Testis (tissue), 3 donors: Measurements from ENCODE around the gene CDKN2AIP. TPM values are rescaled to one million over a fixed set of nuclear protein-coding genes. Genes with fewer than 3 reads are reported as not detected.

Experiments used
- DNase-seq: peaks from one replicate; pipeline ENCODE4 v3.0.0-alpha.2; 2019
- H3K27ac ChIP-seq, 2 donors: fragments of 200-600 bp; sonication (generic); one replicate each; pipeline ENCODE4 v1.5.1; 2019
- H3K27me3 ChIP-seq: fragments of 200-600 bp; sonication (generic); one replicate; pipeline ENCODE4 v1.5.1; 2019
- H3K36me3 ChIP-seq: fragments of 200-600 bp; sonication (generic); one replicate; pipeline ENCODE4 v1.5.1; 2017; ENCODE audit warnings: low read depth; ENCODE audit errors: missing control alignments
- H3K4me1 ChIP-seq: fragments of 200-600 bp; sonication (generic); one replicate; pipeline ENCODE4 v1.5.1; 2019
- H3K4me3 ChIP-seq, 2 donors: fragments of 200-600 bp; sonication (generic); one replicate each; pipeline ENCODE4 v1.5.1; 2017 to 2019
- H3K9me3 ChIP-seq: fragments of 200-600 bp; sonication (generic); one replicate; pipeline ENCODE4 v1.5.1; 2017
- POLR2A ChIP-seq: fragments of 450-650 bp; IDR thresholded peaks from one replicate; pipeline ENCODE4 v1.6.1; 2017; ENCODE audit warnings: antibody characterized with exemption, mild to moderate bottlenecking, moderate library complexity
- WGBS, 2 donors: methylation state at CpG; one replicate each; pipeline ENCODE4 v1.1.5; 2018; 5-methylcytosine and 5-hydroxymethylcytosine counted together
- intact Hi-C: fragments of 100-400 bp; cut with DNase I; formaldehyde crosslinking; loops from one replicate; pipeline ENCODE4 v1.15.1; 2023; ENCODE audit warnings: low total_unique reads
- polyA plus RNA-seq: library from polyadenylated mRNA; stranded (reverse); fragments of 350-450 nt; fragmentation: Illumina TruSeq; extraction: RNeasy Lipid Tissue Mini Kit (QIAGEN cat#74804); gene quantifications from one replicate; pipeline ENCODE4 v1.2.3, GENCODE V29; 2014; ENCODE audit warnings: low read depth, low replicate concordance; ENCODE audit not compliant: insufficient read depth
- total RNA-seq, 2 donors: library from RNA; depleted of rRNA; stranded (reverse); fragments of >200 nt; gene quantifications; one replicate each; pipeline ENCODE4 v1.2.3, GENCODE V29; 2016
- TF ChIP-seq, protein P1 (sequence below), 3 experiments: fragments of 450-650 bp in 2 of 3; fragments of 200-600 bp in 1 of 3; sonication (generic) in 1 of 3; IDR thresholded peaks; one replicate each; pipeline ENCODE4 v1.5.1; 2016 to 2019; ENCODE audit warnings: antibody characterized with exemption in 3 of 3, mild to moderate bottlenecking in 2 of 3, moderate library complexity in 1 of 3

CDKN2AIP gene
- total and polyA plus RNA-seq, 3 donors from 2014 or later, result 32.7 to 38.7 (median 37.4) TPM

DNA sequence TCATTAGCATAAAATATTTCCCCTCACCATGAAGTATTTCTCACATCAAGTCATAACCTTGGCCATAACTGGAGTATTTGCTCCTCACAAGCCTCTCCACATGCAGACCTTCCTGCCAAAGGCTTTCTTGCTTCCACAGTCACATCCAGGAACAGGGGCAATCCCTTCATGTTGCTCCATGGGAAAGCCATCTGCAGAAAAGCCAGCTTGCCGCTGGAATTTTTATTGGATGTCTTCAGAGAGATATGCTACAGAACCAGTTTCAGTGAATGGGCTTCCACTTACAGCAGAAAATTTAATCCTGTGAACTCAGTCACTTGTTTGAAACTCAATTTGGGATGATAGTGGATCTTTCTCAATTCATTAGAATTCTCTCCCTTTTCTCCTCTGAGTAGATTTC is 3.2 kb upstream of the CDKN2AIP start:
- TF ChIP-seq POLR2A, result no peak
- TF ChIP-seq, protein P1, sequence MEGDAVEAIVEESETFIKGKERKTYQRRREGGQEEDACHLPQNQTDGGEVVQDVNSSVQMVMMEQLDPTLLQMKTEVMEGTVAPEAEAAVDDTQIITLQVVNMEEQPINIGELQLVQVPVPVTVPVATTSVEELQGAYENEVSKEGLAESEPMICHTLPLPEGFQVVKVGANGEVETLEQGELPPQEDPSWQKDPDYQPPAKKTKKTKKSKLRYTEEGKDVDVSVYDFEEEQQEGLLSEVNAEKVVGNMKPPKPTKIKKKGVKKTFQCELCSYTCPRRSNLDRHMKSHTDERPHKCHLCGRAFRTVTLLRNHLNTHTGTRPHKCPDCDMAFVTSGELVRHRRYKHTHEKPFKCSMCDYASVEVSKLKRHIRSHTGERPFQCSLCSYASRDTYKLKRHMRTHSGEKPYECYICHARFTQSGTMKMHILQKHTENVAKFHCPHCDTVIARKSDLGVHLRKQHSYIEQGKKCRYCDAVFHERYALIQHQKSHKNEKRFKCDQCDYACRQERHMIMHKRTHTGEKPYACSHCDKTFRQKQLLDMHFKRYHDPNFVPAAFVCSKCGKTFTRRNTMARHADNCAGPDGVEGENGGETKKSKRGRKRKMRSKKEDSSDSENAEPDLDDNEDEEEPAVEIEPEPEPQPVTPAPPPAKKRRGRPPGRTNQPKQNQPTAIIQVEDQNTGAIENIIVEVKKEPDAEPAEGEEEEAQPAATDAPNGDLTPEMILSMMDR (IDR thresholded peaks at IDR 0.05), result no peak
- Histone ChIP-seq H3K27ac (no peak overlapping the region), H3K4me3 (no peak overlapping the region), H3K4me1 (peaks cover 12% of the 10 kb centered on the region), H3K9me3 (no peaks in the 10 kb centered on the region), H3K27me3 (no peaks in the 10 kb centered on the region), H3K36me3 (no peaks in the 10 kb centered on the region)
- intact Hi-C loops, result no loop called here
- WGBS, 2 donors, result 27 to 53% methylated on average over 1 of the region's 1 CpG
- no peak for DNase-seq

DNA sequence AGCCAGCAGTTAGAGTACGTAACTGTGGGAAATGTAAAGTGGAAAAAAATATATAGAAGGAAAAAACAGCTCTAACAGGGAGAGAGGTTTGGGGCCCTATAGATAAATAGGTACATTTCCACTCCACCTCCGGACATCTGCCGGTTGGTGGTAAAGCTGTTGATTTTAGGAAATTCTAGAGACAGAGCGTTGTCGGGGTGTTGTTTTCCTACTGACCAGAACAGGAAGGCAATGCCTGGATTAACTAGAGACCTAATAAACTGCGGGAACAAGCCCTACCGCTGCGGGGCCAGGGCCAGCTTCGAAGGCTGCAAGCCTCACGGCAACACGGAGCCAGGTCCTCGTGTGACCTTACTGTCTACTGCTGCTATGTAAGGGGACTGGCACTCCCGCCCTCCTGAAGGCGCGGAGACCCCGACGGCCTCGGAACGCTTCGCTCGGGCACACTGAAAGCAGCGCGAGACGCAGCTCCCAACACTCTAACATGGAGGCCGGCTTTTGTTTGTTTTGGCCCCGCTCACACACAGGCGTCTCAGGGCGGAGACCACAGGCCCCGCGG is 702 bp upstream of the CDKN2AIP start:
- intact Hi-C loops, result no loop called here
- H3K27ac ChIP-seq, result peak overlapping the region; percentile 99
- 1 to 4% methylated on average over 6 to 30 of the region's 30 CpGs for WGBS, 2 donors
- H3K36me3 ChIP-seq, result no peaks in the 10 kb centered on the region
- peaks cover 12% of the 10 kb centered on the region for H3K4me1 ChIP-seq
- H3K27me3 ChIP-seq, result no peaks in the 10 kb centered on the region
- no peaks in the 10 kb centered on the region for H3K9me3 ChIP-seq
- TF ChIP-seq, protein P1 (IDR thresholded peaks at IDR 0.05), result peak in 2 of 3 experiments; percentile 3 to 7
- no peak for TF ChIP-seq POLR2A
- H3K4me3 ChIP-seq, result peak overlapping the region; percentile 95 to 100
- DNase-seq, result peak; percentile 71

- Histone ChIP-seq H3K27ac (peak overlapping the region; percentile 99), H3K4me1 (peaks cover 12% of the 10 kb centered on the region), H3K36me3 (no peaks in the 10 kb centered on the region), H3K27me3 (no peaks in the 10 kb centered on the region), H3K9me3 (no peaks in the 10 kb centered on the region), H3K4me3 (peak overlapping the region; percentile 95 to 100)
- TF ChIP-seq POLR2A, result no peak
- TF ChIP-seq, protein P1 (IDR thresholded peaks at IDR 0.05), result no peak
- WGBS, 2 donors, result 0% methylated on average over 1 to 18 of the region's 26 CpGs
- peak; percentile 42 for DNase-seq
- intact Hi-C loops, result no loop called here
Measured at GRCh38 chr4:183445097-183445428, 627 bp downstream of the CDKN2AIP start.

DNA sequence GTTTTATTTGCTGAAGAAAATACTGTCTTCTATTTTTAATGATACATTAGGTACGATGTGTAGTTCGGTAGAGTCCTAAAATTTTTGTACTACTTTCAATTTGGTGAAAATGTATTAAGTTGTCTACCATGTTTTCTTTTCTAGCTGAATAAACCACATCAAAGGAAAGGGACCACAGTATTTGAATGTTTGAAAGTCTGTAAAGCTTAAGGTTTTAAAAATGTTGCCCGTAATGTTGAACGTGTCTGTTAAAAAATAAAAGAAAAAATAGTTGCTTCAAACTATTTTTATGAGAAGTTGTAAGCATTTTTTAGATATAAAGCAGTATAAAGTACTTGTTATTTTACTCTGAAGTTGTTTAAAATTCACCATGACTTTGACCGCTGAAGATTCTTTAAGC is 3.2 kb downstream of the CDKN2AIP start:
- H3K4me3 ChIP-seq, result no peak overlapping the region
- no peaks in the 10 kb centered on the region for H3K27me3 ChIP-seq
- H3K4me1 ChIP-seq, result peaks cover 11% of the 10 kb centered on the region
- no peak for DNase-seq
- no peaks in the 10 kb centered on the region for H3K9me3 ChIP-seq
- H3K27ac ChIP-seq, result no peak overlapping the region
- intact Hi-C loops, result no loop called here
- no peaks in the 10 kb centered on the region for H3K36me3 ChIP-seq
- TF ChIP-seq, protein P1 (IDR thresholded peaks at IDR 0.05), result no peak
- TF ChIP-seq POLR2A, result no peak
- 86 to 96% methylated on average over 5 of the region's 5 CpGs for WGBS, 2 donors

DNA sequence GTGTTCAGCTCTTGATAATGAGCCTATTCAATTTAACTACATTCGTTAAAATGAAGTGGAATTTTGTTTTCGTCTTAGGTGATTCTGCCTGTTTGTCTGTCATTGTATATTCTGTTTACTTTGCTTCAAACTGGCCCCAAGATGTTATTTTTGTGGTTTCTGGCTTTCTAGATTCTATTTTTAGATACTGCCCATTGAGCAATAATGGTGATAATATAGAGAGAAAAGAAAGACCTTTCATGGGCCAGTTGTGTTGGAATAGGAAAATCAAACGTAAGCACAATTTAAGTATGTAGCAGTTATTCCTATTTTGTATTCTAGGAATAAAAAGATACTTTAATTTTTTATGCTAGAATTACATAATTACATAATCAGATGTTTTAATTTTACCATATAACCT is 4.0 kb downstream of the CDKN2AIP start:
- intact Hi-C loops, result no loop called here
- DNase-seq, result no peak
- H3K27me3 ChIP-seq, result no peaks in the 10 kb centered on the region
- no peak overlapping the region for H3K4me3 ChIP-seq
- no peaks in the 10 kb centered on the region for H3K9me3 ChIP-seq
- WGBS, 2 donors, result 74 to 87% methylated on average over 3 of the region's 3 CpGs
- TF ChIP-seq, protein P1 (IDR thresholded peaks at IDR 0.05), result no peak
- TF ChIP-seq POLR2A, result no peak
- H3K4me1 ChIP-seq, result peaks cover 5% of the 10 kb centered on the region
- no peaks in the 10 kb centered on the region for H3K36me3 ChIP-seq
- no peak overlapping the region for H3K27ac ChIP-seq
